T-cell (primary cell): Measurements from ENCODE around the gene ZFHX3. TPM values are rescaled to one million over a fixed set of nuclear protein-coding genes. Genes with fewer than 3 reads are reported as not detected.

ENCODE experiments used
- ATAC-seq, 4 experiments: fragments of 200-7000 bp in 3 of 4; fragments of 150-1000 bp in 1 of 4; cut with Tn5 transposase; replicated peaks in 1 of 4; 1 replicate in 3 of 4; 2 replicates in 1 of 4; pipeline ENCODE4 v1.10.0; 2021; ENCODE audit warnings: moderate library complexity in 3 of 4, mild to moderate bottlenecking in 2 of 4, moderate number of reproducible peaks in 1 of 4
- CTCF ChIA-PET, 2 donors: fragments of 300-600 bp; sonication (Branson Sonifier 250); formaldehyde crosslinking; loops; one replicate each; lab custom pipeline; 2022; ENCODE audit warnings: antibody characterized with exemption in 2 of 2; lab: Charles Lee
- POLR2A ChIA-PET, 2 donors: fragments of 300-600 bp; sonication (Branson Sonifier 250); formaldehyde crosslinking; loops; one replicate each; lab custom pipeline; 2022; ENCODE audit warnings: antibody characterized with exemption in 2 of 2; lab: Charles Lee
- DNase-seq, 35 experiments: peaks; one replicate each; pipeline versions ENCODE4 v3.0.0 to v3.0.0-alpha.2; 2013 to 2023
- H3K27ac ChIP-seq: one replicate; pipeline ENCODE4 v1.5.1; 2013; ENCODE audit warnings: low read length
- H3K27me3 ChIP-seq, 2 experiments: replicated peaks in 1 of 2; 1 replicate in 1 of 2; 2 replicates in 1 of 2; pipeline versions ENCODE4 v1.6.1 to v1.7.0; 2013; ENCODE audit warnings: low read length in 1 of 2, mixed read lengths in 1 of 2; ENCODE audit not compliant: control insufficient read depth in 2 of 2, insufficient read depth in 2 of 2; ENCODE audit errors: extremely low read depth in 1 of 2
- H3K36me3 ChIP-seq, 2 donors: 1 replicate in 1 of 2; 2 replicates in 1 of 2; pipeline versions ENCODE4 v1.6.1 to v1.7.0; 2013; ENCODE audit warnings: low read length in 1 of 2; ENCODE audit not compliant: control insufficient read depth in 2 of 2, insufficient read depth in 1 of 2; ENCODE audit errors: extremely low read depth in 1 of 2
- H3K4me1 ChIP-seq, 2 experiments: 1 replicate in 1 of 2; 2 replicates in 1 of 2; pipeline versions ENCODE4 v1.6.1 to v1.7.0; 2013; ENCODE audit warnings: low read length in 2 of 2, mixed read lengths in 1 of 2; ENCODE audit not compliant: insufficient read depth in 2 of 2, control insufficient read depth in 1 of 2; ENCODE audit errors: extremely low read depth in 1 of 2
- H3K4me3 ChIP-seq, 2 donors: 1 replicate in 1 of 2; 2 replicates in 1 of 2; pipeline versions ENCODE4 v1.5.1 to v1.7.0; 2013; ENCODE audit warnings: mild to moderate bottlenecking in 2 of 2, low read length in 1 of 2, moderate library complexity in 1 of 2; ENCODE audit not compliant: control insufficient read depth in 1 of 2; ENCODE audit errors: extremely low read depth in 1 of 2
- H3K9me3 ChIP-seq: 2 replicates; pipeline ENCODE4 v1.7.0; 2013
- H3K27ac Mint-ChIP-seq, 2 donors: one replicate each; pipeline ENCODE4 v1.8.0; 2020 to 2021; ENCODE audit warnings: mild to moderate bottlenecking in 2 of 2, mixed read lengths in 2 of 2
- H3K27me3 Mint-ChIP-seq, 2 donors: one replicate each; pipeline ENCODE4 v1.8.0; 2021 to 2022; ENCODE audit warnings: mixed read lengths in 2 of 2
- H3K36me3 Mint-ChIP-seq: one replicate; pipeline ENCODE4 v1.8.0; 2021; ENCODE audit warnings: mixed read lengths
- H3K4me1 Mint-ChIP-seq, 3 donors: one replicate each; pipeline ENCODE4 v1.8.0; 2020 to 2022; ENCODE audit warnings: mixed read lengths in 3 of 3, mild to moderate bottlenecking in 1 of 3
- H3K4me3 Mint-ChIP-seq, 3 donors: one replicate each; pipeline ENCODE4 v1.8.0; 2020 to 2022; ENCODE audit warnings: mild to moderate bottlenecking in 3 of 3, mixed read lengths in 3 of 3, moderate library complexity in 3 of 3
- H3K9me3 Mint-ChIP-seq, 3 donors: one replicate each; pipeline ENCODE4 v1.8.0; 2020 to 2022; ENCODE audit warnings: mixed read lengths in 3 of 3
- WGBS: methylation state at CpG from one replicate; pipeline ENCODE4 v1.1.5; 2013; ENCODE audit warnings: missing lambda C conversion rate; ENCODE audit not compliant: insufficient coverage; 5-methylcytosine and 5-hydroxymethylcytosine counted together
- total RNA-seq, 35 experiments: library from RNA in 6 of 35; stranded (reverse) in 6 of 35; fragments of 120-200 nt in 1 of 35; gene quantifications; one replicate each; pipeline versions ENCODE4 v1.2.1 to v1.2.4 and lab custom pipeline; 2013 to 2026

The ZFHX3 gene
- total RNA-seq, 5 donors from 2014 or later (not counting 1 experiment from before 2014, with no cell fraction given): 0.35 to 2.1 (median 1.0) TPM

DNA sequence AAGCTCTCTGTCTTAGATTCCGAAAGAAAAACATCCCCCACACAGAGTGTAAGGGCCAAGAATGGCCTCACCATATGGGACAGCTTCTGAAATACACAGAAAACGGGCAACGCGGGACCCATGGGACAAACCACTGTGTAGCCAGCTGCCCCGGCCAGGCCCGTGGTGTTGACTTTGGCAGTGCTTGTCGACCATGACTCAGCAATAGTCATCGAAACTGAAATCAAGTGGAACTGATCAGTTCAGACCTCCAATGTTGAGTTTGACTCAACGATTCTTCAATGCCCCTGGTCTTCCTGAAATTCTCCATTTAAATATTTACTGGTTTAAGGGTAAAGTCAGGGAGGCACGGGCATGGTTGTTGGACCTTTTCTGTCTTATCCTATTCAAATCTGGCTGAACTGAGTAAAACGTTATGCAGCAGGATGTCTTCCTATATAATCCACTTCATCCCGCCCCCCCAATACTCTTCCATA lies 27.5 kb downstream of the ZFHX3 start:
- Mint-ChIP-seq H3K4me3 (no peak overlapping the region), H3K36me3 (no peaks in the 10 kb centered on the region), H3K27me3 (no peaks in the 10 kb centered on the region), H3K4me1 (no peaks in the 10 kb centered on the region), H3K9me3 (no peaks in the 10 kb centered on the region), H3K27ac (no peak overlapping the region)
- 79% methylated on average over 8 of the region's 12 CpGs for WGBS
- no peaks in the 10 kb centered on the region for H3K4me1 ChIP-seq
- POLR2A ChIA-PET: interaction anchor here in 1 of 2 donors (0.5 kb wide), 1 partner anchor 1120 kb away, joined by 4 read pairs; no protein-coding TSS in a partner anchor
- no peak overlapping the region for H3K4me3 ChIP-seq
- DNase-seq: no peak
- no peak for ATAC-seq
- CTCF ChIA-PET: no interaction called here
- no peaks in the 10 kb centered on the region for H3K36me3 ChIP-seq
- H3K9me3 ChIP-seq: no peaks in the 10 kb centered on the region
- peaks cover 0 to 5% of the 10 kb centered on the region in 2 experiments for H3K27me3 ChIP-seq
- no peak overlapping the region for H3K27ac ChIP-seq

DNA sequence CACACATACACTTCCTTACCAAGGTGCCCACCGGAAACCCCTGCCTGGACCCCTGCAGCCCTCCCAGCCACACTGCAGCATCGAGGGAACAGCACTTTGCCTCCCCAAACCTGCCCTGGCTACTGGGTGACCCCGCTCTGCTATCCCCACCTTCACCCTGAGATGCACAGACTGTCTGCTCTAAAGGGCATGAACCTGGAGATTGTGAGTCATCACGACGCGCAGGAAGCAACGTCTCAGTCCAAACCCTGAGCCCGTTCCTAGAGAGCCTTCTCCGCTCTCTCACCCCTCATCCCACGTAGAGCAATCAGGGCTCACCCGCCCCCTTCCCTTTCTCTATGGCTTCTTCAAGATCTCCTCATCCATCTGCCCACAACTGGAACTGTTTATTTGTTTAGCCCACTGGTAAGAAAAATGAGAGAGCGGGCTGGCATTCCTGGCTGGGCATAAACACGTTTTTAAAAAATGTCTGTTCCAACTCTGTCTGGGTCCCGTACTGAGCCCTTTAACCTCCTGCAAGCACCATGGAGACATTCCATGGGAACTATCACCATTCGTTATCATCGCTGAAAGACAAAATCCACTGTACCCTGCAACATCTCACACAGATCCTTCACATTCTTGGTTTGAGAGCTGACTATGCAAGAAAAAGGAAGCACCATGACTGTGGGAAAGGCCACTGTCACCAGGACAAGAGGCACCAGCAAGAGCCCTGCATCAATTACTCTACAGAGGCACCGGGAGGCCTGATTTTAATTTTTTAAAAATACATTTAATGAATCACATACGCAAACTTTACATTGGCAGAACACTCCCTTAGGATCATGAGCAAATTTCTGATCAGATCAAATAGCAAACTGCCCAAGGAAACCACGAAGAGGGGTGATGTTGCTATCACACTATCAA lies 28.2 kb downstream of the ZFHX3 start:
- H3K27me3 ChIP-seq: peaks cover 0 to 5% of the 10 kb centered on the region in 2 experiments
- Mint-ChIP-seq H3K27ac (no peak overlapping the region), H3K27me3 (no peaks in the 10 kb centered on the region), H3K4me1 (no peaks in the 10 kb centered on the region), H3K4me3 (no peak overlapping the region), H3K36me3 (no peaks in the 10 kb centered on the region), H3K9me3 (no peaks in the 10 kb centered on the region)
- no peak overlapping the region for H3K4me3 ChIP-seq
- H3K4me1 ChIP-seq: no peaks in the 10 kb centered on the region
- ChIA-PET POLR2A (interaction anchor here in 1 of 2 donors (0.5 kb wide), 1 partner anchor 1119 kb away, joined by 4 read pairs; no protein-coding TSS in a partner anchor), CTCF (no interaction called here)
- no peak overlapping the region for H3K27ac ChIP-seq
- WGBS: 88% methylated on average over 15 of the region's 19 CpGs
- DNase-seq (no peak), ATAC-seq (no peak)
- no peaks in the 10 kb centered on the region for H3K36me3 ChIP-seq
- no peaks in the 10 kb centered on the region for H3K9me3 ChIP-seq

DNA sequence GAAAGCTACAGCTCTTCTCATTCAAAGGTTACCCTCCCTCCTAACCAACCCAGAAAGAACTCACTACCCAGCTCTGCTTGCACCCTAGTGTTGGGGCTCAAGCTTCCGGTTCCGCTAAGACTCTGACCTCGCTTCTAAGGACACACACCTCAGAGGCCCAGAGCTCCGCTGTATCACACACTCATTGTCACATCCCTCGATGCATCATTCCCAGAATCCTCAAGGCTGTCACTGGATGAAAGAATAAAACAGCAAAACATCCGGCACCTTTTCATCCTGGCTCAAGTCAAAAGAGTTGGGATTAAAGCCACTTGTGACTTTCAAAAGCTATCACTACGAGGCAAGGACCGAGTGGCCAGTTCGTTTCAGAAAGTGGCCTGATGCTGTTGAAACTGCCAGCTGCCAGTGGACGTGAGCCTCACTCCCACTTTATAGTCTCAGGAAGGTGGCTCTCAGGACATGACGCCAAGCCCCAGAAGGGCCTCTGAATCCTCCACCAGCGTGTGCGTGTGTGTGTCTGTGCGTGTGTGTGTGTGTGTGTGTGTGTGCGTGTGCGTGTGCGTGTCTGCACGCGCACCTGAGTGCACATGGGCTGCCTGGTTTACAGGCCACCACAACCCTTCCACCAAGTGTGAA lies 29.0 kb downstream of the ZFHX3 start:
- H3K27ac ChIP-seq: no peak overlapping the region
- no peaks in the 10 kb centered on the region for H3K36me3 ChIP-seq
- 90% methylated on average over 9 of the region's 19 CpGs for WGBS
- H3K4me1 ChIP-seq: no peaks in the 10 kb centered on the region
- no peak overlapping the region for H3K4me3 ChIP-seq
- H3K27me3 Mint-ChIP-seq: no peaks in the 10 kb centered on the region
- H3K36me3 Mint-ChIP-seq: no peaks in the 10 kb centered on the region
- no peaks in the 10 kb centered on the region for H3K4me1 Mint-ChIP-seq
- ATAC-seq (no peak), DNase-seq (no peak)
- no peak overlapping the region for H3K27ac Mint-ChIP-seq
- H3K4me3 Mint-ChIP-seq: no peak overlapping the region
- H3K9me3 Mint-ChIP-seq: no peaks in the 10 kb centered on the region
- ChIA-PET CTCF (no interaction called here), POLR2A (no interaction called here)
- peaks cover 0 to 5% of the 10 kb centered on the region in 2 experiments for H3K27me3 ChIP-seq
- no peaks in the 10 kb centered on the region for H3K9me3 ChIP-seq

DNA sequence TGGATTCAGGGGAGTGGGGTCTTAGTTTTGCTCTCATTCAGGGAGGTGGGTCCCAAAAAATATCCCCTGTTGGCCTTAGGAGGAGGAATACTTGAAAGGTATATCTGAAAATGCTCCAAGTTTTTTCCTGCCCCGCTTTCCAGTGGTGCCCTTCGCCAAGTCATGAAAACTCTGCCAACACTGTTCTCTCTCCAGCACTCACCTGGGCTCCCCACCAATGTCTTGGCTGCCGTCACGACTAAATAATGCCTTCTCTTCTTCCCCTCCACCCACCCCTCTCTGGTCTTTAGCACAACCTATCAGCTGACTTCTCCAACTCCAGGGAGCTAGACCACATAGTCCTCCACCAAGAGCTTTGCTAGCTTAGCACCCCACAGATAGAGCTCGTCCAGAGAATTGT lies 30.6 kb downstream of the ZFHX3 start:
- Histone ChIP-seq H3K4me1 (no peaks in the 10 kb centered on the region), H3K36me3 (no peaks in the 10 kb centered on the region), H3K27ac (no peak overlapping the region), H3K4me3 (no peak overlapping the region), H3K9me3 (no peaks in the 10 kb centered on the region), H3K27me3 (peaks cover 0 to 5% of the 10 kb centered on the region in 2 experiments)
- no peak for ATAC-seq
- Mint-ChIP-seq H3K27ac (no peak overlapping the region), H3K4me3 (no peak overlapping the region), H3K27me3 (no peaks in the 10 kb centered on the region), H3K9me3 (no peaks in the 10 kb centered on the region), H3K4me1 (no peaks in the 10 kb centered on the region), H3K36me3 (no peaks in the 10 kb centered on the region)
- WGBS: 82% methylated on average over 5 of the region's 5 CpGs
- CTCF ChIA-PET: no interaction called here
- POLR2A ChIA-PET: no interaction called here
- no peak for DNase-seq

DNA sequence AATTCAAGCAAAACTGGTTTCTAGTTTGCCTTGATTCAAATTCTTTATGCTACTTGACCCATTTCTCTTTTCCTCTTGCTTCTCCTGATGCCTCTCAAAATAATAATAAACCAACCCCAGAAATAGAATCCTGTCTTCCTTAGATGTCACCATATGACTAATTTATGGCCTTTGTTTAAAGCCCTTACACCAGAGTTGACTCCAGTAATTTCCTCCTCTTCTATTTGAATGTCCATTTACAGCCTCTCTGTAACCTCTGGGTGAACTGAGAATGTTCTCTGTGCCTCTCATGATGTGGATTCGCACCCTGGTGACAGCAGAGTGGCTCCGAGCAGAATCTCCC lies 31.5 kb downstream of the ZFHX3 start:
- Histone ChIP-seq H3K9me3 (no peaks in the 10 kb centered on the region), H3K4me3 (no peak overlapping the region), H3K27ac (no peak overlapping the region), H3K4me1 (no peaks in the 10 kb centered on the region), H3K36me3 (no peaks in the 10 kb centered on the region), H3K27me3 (peaks cover 0 to 5% of the 10 kb centered on the region in 2 experiments)
- no peaks in the 10 kb centered on the region for H3K27me3 Mint-ChIP-seq
- ChIA-PET POLR2A (no interaction called here), CTCF (no interaction called here)
- H3K4me3 Mint-ChIP-seq: no peak overlapping the region
- WGBS: 86% methylated on average over 2 of the region's 2 CpGs
- DNase-seq (no peak), ATAC-seq (no peak)
- H3K36me3 Mint-ChIP-seq: no peaks in the 10 kb centered on the region
- no peak overlapping the region for H3K27ac Mint-ChIP-seq
- H3K9me3 Mint-ChIP-seq: no peaks in the 10 kb centered on the region
- H3K4me1 Mint-ChIP-seq: no peaks in the 10 kb centered on the region

DNA sequence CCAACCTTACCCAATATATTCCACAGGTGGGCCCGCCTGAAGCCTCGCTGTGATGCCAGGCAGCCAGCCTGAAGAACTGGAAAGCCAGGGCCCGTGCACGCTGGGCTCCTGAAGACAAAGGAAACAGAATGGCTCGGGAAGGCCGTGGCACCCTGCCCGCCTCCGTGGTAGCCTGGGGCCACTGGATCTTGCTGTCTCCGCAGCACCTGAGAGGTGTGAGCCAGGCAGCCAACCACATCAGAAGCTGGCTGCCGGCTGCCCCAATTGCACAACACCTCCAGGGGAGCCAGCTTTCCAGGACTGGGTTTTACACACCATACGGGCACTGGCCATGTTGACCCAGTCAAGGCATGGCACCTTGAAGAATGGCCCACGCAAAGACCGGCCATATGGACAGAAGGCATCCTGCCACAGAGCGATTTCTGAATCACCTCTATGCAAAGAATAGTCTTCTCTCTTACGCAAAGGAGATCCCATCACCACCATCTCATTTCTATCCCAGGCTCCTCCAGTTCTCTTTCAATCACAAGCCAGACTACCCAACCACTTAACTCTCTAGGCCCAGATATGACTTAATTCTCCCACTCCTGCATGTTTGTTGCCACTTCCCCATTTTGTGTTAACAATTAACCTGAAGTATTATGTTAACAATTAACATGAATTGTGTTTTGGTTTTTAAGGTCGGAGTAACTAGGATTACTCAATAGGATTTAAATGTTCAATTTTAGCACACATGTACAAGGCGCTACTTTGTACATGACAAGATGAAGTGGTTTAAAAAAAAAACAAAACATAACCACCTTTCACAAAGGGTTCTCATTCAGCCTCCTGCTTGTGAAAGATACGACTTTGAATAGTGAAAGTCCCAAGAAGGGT lies 32.1 kb downstream of the ZFHX3 start:
- no peaks in the 10 kb centered on the region for H3K4me1 Mint-ChIP-seq
- Histone ChIP-seq H3K4me1 (no peaks in the 10 kb centered on the region), H3K4me3 (no peak overlapping the region), H3K27ac (no peak overlapping the region), H3K36me3 (no peaks in the 10 kb centered on the region), H3K27me3 (peaks cover 0 to 5% of the 10 kb centered on the region in 2 experiments), H3K9me3 (no peaks in the 10 kb centered on the region)
- ChIA-PET CTCF (interaction anchor here in 1 of 2 donors (0.7 kb wide), 1 partner anchor 1072 kb away, joined by 7 read pairs; no protein-coding TSS in a partner anchor), POLR2A (no interaction called here)
- H3K36me3 Mint-ChIP-seq: no peaks in the 10 kb centered on the region
- ATAC-seq (no peak), DNase-seq (no peak)
- no peak overlapping the region for H3K27ac Mint-ChIP-seq
- no peak overlapping the region for H3K4me3 Mint-ChIP-seq
- no peaks in the 10 kb centered on the region for H3K27me3 Mint-ChIP-seq
- WGBS: 89% methylated on average over 15 of the region's 18 CpGs
- H3K9me3 Mint-ChIP-seq: no peaks in the 10 kb centered on the region
